GM18507 (cell line): ENCODE measurements around the gene CACNG8.
"Not testable (repeated sequence)": the region's sequence is repeated elsewhere in the genome, so short reads cannot be mapped to it uniquely, and the experiment has no call there.

Experiments
- DNase-seq: peaks from one replicate; pipeline ENCODE4 v3.0.0; 2011; ENCODE audit warnings: low read depth; ENCODE audit not compliant: insufficient read length; ENCODE audit errors: extremely low spot score
- FAIRE-seq: peaks from 2 replicates; lab custom pipeline; 2011; peaks lifted over from hg19 to GRCh38; lab: Jason Lieb, UNC

Gene CACNG8

GRCh38 chr19:54029301-54029700 is 66.6 kb downstream of the CACNG8 start:
- no peak for FAIRE-seq
- no peak for DNase-seq

GRCh38 chr19:54029930-54030490 is 67.3 kb downstream of the CACNG8 start:
- FAIRE-seq (no peak), DNase-seq (no peak)

GRCh38 chr19:54030895-54031586 is 68.3 kb downstream of the CACNG8 start:
- FAIRE-seq, result no peak
- DNase-seq, result no peak

- DNase-seq, result no peak
- FAIRE-seq, result no peak
Measured at GRCh38 chr19:54035215-54036178, 72.8 kb downstream of the CACNG8 start.

- DNase-seq, FAIRE-seq: not testable (repeated sequence)
Measured at GRCh38 chr19:54036542-54036941, 73.8 kb downstream of the CACNG8 start.
